ENCODE measurements around the gene SLC9A3.
"Not testable (repeated sequence)": the region's sequence is repeated elsewhere in the genome, so short reads cannot be mapped to it uniquely, and the experiment has no call there.

SLC9A3 gene

GRCh38 chr5:474840-475661, 49.2 kb downstream of the SLC9A3 start:
- no peak for DNase-seq (ENCODE audit: low read depth)

- DNase-seq (ENCODE audit: low read depth), result not testable (repeated sequence)
These were observed 49.9 kb downstream of the SLC9A3 start for GRCh38 chr5:474232-474839.

- no peak for DNase-seq (ENCODE audit: low read depth)
These were observed 50.6 kb downstream of the SLC9A3 start for GRCh38 chr5:473551-474192.

GRCh38 chr5:472656-473550, 51.3 kb downstream of the SLC9A3 start:
- DNase-seq (ENCODE audit: low read depth), result peak; percentile 85

- DNase-seq (ENCODE audit: low read depth), result no peak
These were observed 52.1 kb downstream of the SLC9A3 start for GRCh38 chr5:472076-472655.

- no peak for DNase-seq (ENCODE audit: low read depth)
These were observed 52.5 kb downstream of the SLC9A3 start for GRCh38 chr5:471750-472058.

GRCh38 chr5:470961-471749, 53.1 kb downstream of the SLC9A3 start:
- DNase-seq (ENCODE audit: low read depth), result no peak

- DNase-seq (ENCODE audit: low read depth), result no peak
These were observed 54.3 kb downstream of the SLC9A3 start for GRCh38 chr5:469752-470483.

- no peak for DNase-seq (ENCODE audit: low read depth)
These were observed 55.8 kb downstream of the SLC9A3 start for GRCh38 chr5:468401-468800.

- no peak for DNase-seq (ENCODE audit: low read depth)
These were observed 57.5 kb downstream of the SLC9A3 start for GRCh38 chr5:466661-467310.

- DNase-seq (ENCODE audit: low read depth), result no peak
These were observed 58.5 kb downstream of the SLC9A3 start for GRCh38 chr5:465591-466403.

GRCh38 chr5:464843-465590, 59.2 kb downstream of the SLC9A3 start:
- no peak for DNase-seq (ENCODE audit: low read depth)

GRCh38 chr5:464446-464842, 59.8 kb downstream of the SLC9A3 start:
- DNase-seq (ENCODE audit: low read depth), result no peak

- peak; percentile 72 for DNase-seq (ENCODE audit: low read depth)
These were observed 60.3 kb downstream of the SLC9A3 start for GRCh38 chr5:463952-464351.

GRCh38 chr5:463301-463700, 60.9 kb downstream of the SLC9A3 start:
- DNase-seq (ENCODE audit: low read depth), result no peak

GRCh38 chr5:462051-462481, 62.2 kb downstream of the SLC9A3 start:
- DNase-seq (ENCODE audit: low read depth), result no peak

GRCh38 chr5:460273-460625, 64.0 kb downstream of the SLC9A3 start:
- no peak for DNase-seq (ENCODE audit: low read depth)

GRCh38 chr5:459562-460272, 64.5 kb downstream of the SLC9A3 start:
- DNase-seq (ENCODE audit: low read depth), result no peak
